Cardiac muscle cell (in vitro differentiated cells and primary cell): Measurements from ENCODE around the gene GNG7. TPM values are rescaled to one million over a fixed set of nuclear protein-coding genes. Genes with fewer than 3 reads are reported as not detected.
"Not testable (repeated sequence)": the region's sequence is repeated elsewhere in the genome, so short reads cannot be mapped to it uniquely, and the experiment has no call there.

Experiments
- DNase-seq, 2 donors: peaks; one replicate each; pipeline versions ENCODE4 v3.0.0 to v3.0.0-alpha.2; 2010 to 2017; ENCODE audit warnings: low read depth in 1 of 2, low spot score in 1 of 2
- H3K27ac ChIP-seq: fragments of 200-600 bp; sonication (generic); 2 replicates; pipeline ENCODE4 v1.5.1; 2016
- H3K27me3 ChIP-seq: fragments of 200-600 bp; sonication (generic); 2 replicates; pipeline ENCODE4 v1.6.0; 2016; ENCODE audit warnings: control low read depth
- H3K36me3 ChIP-seq: fragments of 200-600 bp; sonication (generic); 2 replicates; pipeline ENCODE4 v1.5.1; 2016; ENCODE audit warnings: control low read depth
- H3K4me1 ChIP-seq: fragments of 200-600 bp; sonication (generic); 2 replicates; pipeline ENCODE4 v1.8.1; 2017; ENCODE audit warnings: low read depth, mild to moderate bottlenecking, mixed run types
- H3K4me3 ChIP-seq: fragments of 200-600 bp; sonication (generic); 2 replicates; pipeline ENCODE4 v1.5.1; 2016; ENCODE audit warnings: mild to moderate bottlenecking
- H3K9me3 ChIP-seq: fragments of 200-600 bp; sonication (generic); 2 replicates; pipeline ENCODE4 v1.5.1; 2017; ENCODE audit warnings: low read depth, mild to moderate bottlenecking, control low read depth
- polyA plus RNA-seq: library from polyadenylated mRNA; unstranded; fragments of >200 nt; fragmentation: Nextera tagmentation; extraction: Ambion mirVana; gene quantifications from 2 replicates; pipeline ENCODE4 v1.2.1, GENCODE V29; 2016
- total RNA-seq: library from RNA; depleted of rRNA; stranded (reverse); fragments of >200 nt; gene quantifications from 2 replicates; pipeline ENCODE4 v1.2.3, GENCODE V29; 2016
- TF ChIP-seq, protein P1 (sequence below): IDR thresholded peaks from 2 replicates; pipeline ENCODE4 v1.5.1; 2012; ENCODE audit warnings: low read depth, mild to moderate bottlenecking, low read length

The GNG7 gene
- total and polyA plus RNA-seq, 2 experiments from 2014 or later, result 20.4 to 24.8 TPM

DNA sequence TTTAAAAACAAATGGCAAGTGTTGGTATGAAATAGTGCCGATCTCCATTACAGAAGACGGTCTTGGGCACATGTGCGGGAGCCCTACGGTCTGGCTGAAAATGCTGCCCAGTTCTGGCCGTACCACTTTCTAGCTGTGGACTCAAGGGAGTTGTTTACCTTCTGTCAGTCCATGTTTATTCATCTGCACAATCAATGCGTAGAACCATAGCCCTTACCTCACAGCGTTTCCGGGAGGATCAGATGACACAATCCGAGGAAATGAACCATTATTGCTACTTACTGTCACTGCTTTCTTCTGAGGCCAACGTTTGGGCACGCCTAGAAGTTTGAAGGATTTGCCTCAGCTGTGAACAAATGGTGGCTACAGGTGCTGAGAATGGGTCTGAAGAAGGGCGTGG lies 195.4 kb downstream of the GNG7 start:
- no peaks in the 10 kb centered on the region for H3K9me3 ChIP-seq
- no peaks in the 10 kb centered on the region for H3K27me3 ChIP-seq
- H3K4me3 ChIP-seq, result no peak overlapping the region
- TF ChIP-seq, protein P1, sequence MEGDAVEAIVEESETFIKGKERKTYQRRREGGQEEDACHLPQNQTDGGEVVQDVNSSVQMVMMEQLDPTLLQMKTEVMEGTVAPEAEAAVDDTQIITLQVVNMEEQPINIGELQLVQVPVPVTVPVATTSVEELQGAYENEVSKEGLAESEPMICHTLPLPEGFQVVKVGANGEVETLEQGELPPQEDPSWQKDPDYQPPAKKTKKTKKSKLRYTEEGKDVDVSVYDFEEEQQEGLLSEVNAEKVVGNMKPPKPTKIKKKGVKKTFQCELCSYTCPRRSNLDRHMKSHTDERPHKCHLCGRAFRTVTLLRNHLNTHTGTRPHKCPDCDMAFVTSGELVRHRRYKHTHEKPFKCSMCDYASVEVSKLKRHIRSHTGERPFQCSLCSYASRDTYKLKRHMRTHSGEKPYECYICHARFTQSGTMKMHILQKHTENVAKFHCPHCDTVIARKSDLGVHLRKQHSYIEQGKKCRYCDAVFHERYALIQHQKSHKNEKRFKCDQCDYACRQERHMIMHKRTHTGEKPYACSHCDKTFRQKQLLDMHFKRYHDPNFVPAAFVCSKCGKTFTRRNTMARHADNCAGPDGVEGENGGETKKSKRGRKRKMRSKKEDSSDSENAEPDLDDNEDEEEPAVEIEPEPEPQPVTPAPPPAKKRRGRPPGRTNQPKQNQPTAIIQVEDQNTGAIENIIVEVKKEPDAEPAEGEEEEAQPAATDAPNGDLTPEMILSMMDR, result no peak
- no peak overlapping the region for H3K27ac ChIP-seq
- peaks cover 6% of the 10 kb centered on the region for H3K4me1 ChIP-seq
- no peaks in the 10 kb centered on the region for H3K36me3 ChIP-seq
- DNase-seq, result peak in 1 of 2 donors; percentile 58

DNA sequence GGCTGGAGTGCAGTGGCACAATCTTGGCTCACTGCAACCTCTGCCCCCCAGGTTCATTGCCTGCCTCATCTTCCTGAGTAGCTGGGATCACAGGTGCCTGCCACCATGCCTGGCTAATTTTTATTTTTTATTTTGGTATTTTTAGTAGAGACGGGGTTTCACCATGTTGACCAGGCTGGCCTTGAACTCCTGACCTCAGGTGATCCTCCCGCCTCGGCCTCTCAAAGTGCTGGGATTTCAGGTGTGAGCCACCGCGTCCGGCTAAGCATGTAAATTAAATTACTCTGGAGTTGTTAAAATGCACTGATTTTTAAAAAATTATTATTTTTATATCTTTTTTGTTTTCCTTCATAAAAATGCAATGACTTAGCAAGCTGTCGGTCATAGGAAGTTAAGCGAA lies 195.8 kb downstream of the GNG7 start:
- not testable (repeated sequence) for DNase-seq, H3K4me1 ChIP-seq, H3K27me3 ChIP-seq, H3K4me3 ChIP-seq, H3K9me3 ChIP-seq, H3K36me3 ChIP-seq, H3K27ac ChIP-seq

DNA sequence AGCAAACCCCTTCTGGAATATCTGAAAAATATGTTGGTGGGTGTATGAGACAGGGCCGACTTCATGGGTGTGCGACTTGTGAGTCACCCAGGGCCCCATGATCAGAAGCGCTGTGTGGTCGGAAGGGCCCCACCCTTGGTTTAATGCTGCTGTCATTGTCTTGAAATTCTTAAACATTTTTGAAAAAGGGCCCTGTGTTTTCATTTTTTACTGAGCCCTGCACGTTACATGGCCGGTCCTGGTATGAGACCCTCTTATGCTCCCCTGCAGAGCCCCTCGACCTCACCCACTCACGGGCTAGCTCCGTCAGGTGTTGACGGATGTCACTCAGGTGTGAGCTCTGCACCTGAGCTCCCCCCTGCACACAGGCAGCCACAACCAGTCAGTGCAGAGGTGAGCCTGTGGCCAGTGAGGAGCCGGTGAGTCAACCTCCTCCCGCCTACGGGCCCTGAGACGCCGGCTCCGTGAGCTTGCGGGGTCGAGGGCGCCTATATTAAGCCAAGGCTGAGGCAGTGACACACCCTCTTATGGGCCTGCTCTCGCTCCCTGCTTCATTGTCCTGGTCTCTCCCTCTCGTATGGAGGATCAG lies 198.9 kb downstream of the GNG7 start:
- no peak overlapping the region for H3K4me3 ChIP-seq
- no peaks in the 10 kb centered on the region for H3K9me3 ChIP-seq
- TF ChIP-seq, protein P1, result no peak
- H3K4me1 ChIP-seq, result peaks cover 6% of the 10 kb centered on the region
- peak; percentile 40 to 45 for DNase-seq
- H3K36me3 ChIP-seq, result no peaks in the 10 kb centered on the region
- no peaks in the 10 kb centered on the region for H3K27me3 ChIP-seq
- peak overlapping the region; percentile 51 for H3K27ac ChIP-seq

DNA sequence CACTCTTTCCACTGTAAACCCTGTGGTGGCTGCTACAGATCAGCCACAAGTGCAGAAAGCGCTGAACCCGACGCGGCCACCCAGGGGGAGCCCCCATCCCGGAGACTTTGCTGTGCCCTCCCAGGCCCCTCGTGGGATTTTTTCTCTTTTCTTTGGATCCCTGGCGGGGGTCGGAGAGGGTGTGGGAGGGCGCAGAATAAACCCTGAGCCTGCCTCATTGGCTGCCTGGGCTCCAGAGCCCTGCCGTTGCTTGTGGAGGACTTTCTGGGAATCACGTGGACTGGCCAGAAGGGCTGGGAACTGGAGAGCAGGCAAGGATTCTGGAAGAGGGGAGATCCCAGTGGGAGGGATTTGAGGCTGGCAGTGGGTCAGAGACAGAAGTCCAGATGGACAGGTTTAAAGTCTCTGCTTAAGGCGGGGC lies 201.6 kb downstream of the GNG7 start:
- no peaks in the 10 kb centered on the region for H3K36me3 ChIP-seq

DNA sequence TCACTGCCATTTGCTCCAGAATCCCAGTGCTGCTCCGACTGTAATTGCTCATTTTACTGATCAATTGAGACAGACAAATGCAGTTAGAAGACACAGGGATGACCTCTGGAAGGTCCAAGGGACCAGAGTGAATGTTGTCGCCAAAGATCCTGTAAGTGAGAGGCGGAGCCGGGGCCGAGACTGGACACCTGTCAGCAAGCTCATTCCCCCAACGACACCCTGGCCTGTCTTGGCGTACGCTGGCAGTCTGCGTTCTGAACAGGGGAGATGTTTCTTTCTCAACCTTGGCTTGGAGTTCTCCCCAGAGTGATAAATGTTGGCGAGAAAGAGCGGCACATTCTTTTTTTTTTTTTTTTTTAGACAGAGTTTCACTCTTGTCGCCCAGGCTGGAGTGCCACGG lies 202.3 kb downstream of the GNG7 start:
- H3K4me3 ChIP-seq, result no peak overlapping the region
- TF ChIP-seq, protein P1, result no peak
- no peak for DNase-seq

More for the DNA sequence above, 201.6 kb downstream of the GNG7 start:
- DNase-seq, result no peak
- Histone ChIP-seq H3K4me1 (peaks cover 11% of the 10 kb centered on the region), H3K9me3 (no peaks in the 10 kb centered on the region), H3K27ac (no peak overlapping the region), H3K4me3 (no peak overlapping the region), H3K27me3 (no peaks in the 10 kb centered on the region)
- TF ChIP-seq, protein P1, result no peak

DNA sequence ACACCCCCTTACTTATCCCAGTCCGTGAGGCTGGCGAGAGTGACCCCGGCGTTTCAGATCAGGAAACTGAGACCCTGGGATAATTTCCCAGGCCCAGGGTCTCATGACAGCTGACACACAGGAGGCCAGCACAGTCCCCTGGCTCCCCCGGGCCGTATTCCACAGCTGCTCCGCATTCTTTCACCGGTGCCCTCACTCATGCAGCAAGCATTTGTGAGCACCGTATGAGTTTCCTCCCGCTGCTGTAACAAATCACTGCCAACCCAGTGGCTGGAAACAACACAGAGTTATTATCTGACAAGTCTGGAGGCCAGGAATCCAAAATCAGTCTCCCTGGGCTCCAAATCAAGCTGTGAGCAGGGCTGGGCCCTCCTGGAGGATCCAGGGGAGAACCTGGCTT lies 205.3 kb downstream of the GNG7 start:
- no peak for DNase-seq
- H3K27ac ChIP-seq, result no peak overlapping the region
- peaks cover 20% of the 10 kb centered on the region for H3K4me1 ChIP-seq
- H3K4me3 ChIP-seq, result no peak overlapping the region
- TF ChIP-seq, protein P1, result no peak
- H3K27me3 ChIP-seq, result no peaks in the 10 kb centered on the region
- no peaks in the 10 kb centered on the region for H3K36me3 ChIP-seq
- no peaks in the 10 kb centered on the region for H3K9me3 ChIP-seq

More for the DNA sequence above, 202.3 kb downstream of the GNG7 start:
- no peaks in the 10 kb centered on the region for H3K36me3 ChIP-seq
- H3K27me3 ChIP-seq, result no peaks in the 10 kb centered on the region
- peaks cover 14% of the 10 kb centered on the region for H3K4me1 ChIP-seq
- no peaks in the 10 kb centered on the region for H3K9me3 ChIP-seq
- peak overlapping the region; percentile 19 for H3K27ac ChIP-seq
